Spleen (tissue), 11 donors: Measurements from ENCODE around the gene CUTA. TPM values are rescaled to one million over a fixed set of nuclear protein-coding genes. Genes with fewer than 3 reads are reported as not detected.

Experiments
- DNase-seq: peaks from one replicate; pipeline ENCODE4 v3.0.0-alpha.2; 2020
- H3K27ac ChIP-seq, 8 donors: fragments of 200-600 bp; sonication (generic) in 7 of 8; 1 replicate in 4 of 8; 2 replicates in 4 of 8; pipeline versions ENCODE4 v1.5.0 to v1.8.0; 2016 to 2021; ENCODE audit warnings: inconsistent platforms in 4 of 8, mild to moderate bottlenecking in 4 of 8, moderate library complexity in 1 of 8
- H3K27me3 ChIP-seq, 7 donors: fragments of 200-600 bp; sonication (generic) in 6 of 7; replicated peaks in 1 of 7; 1 replicate in 4 of 7; 2 replicates in 3 of 7; pipeline versions ENCODE4 v1.5.0 to v1.8.0; 2016 to 2021; ENCODE audit warnings: inconsistent platforms in 3 of 7, mild to moderate bottlenecking in 1 of 7
- H3K36me3 ChIP-seq, 6 donors: fragments of 200-600 bp; sonication (generic) in 5 of 6; 1 replicate in 4 of 6; 2 replicates in 2 of 6; pipeline versions ENCODE4 v1.5.0 to v1.8.0; 2016 to 2021; ENCODE audit warnings: inconsistent platforms in 2 of 6
- H3K4me1 ChIP-seq, 6 donors: fragments of 200-600 bp; sonication (generic) in 5 of 6; 1 replicate in 3 of 6; 2 replicates in 3 of 6; pipeline versions ENCODE4 v1.5.0 to v1.8.0; 2016 to 2021; ENCODE audit warnings: inconsistent platforms in 3 of 6
- H3K4me3 ChIP-seq, 8 donors: fragments of 200-600 bp; sonication (generic) in 7 of 8; 1 replicate in 4 of 8; 2 replicates in 4 of 8; pipeline versions ENCODE4 v1.5.0 to v1.8.0; 2016 to 2021; ENCODE audit warnings: inconsistent platforms in 4 of 8, mild to moderate bottlenecking in 4 of 8, moderate library complexity in 2 of 8
- H3K9me3 ChIP-seq, 8 donors: fragments of 200-600 bp; sonication (generic) in 7 of 8; 1 replicate in 4 of 8; 2 replicates in 4 of 8; pipeline versions ENCODE4 v1.5.0 to v1.8.0; 2016 to 2021; ENCODE audit warnings: inconsistent platforms in 4 of 8
- CTCF ChIP-seq, 11 experiments: fragments of 200-600 bp in 7 of 11; fragments of 450-650 bp in 4 of 11; sonication (generic) in 4 of 11; IDR thresholded peaks in 8 of 11; conservative IDR thresholded peaks in 3 of 11; 1 replicate in 7 of 11; 2 replicates in 4 of 11; pipeline versions ENCODE4 v1.4.0 to v1.8.0; 2016 to 2021; ENCODE audit warnings: antibody characterized with exemption in 11 of 11, inconsistent platforms in 4 of 11, mild to moderate bottlenecking in 1 of 11
- POLR2A ChIP-seq, 3 donors: fragments of 450-650 bp; IDR thresholded peaks; one replicate each; pipeline ENCODE4 v1.5.1; 2017; ENCODE audit warnings: antibody characterized with exemption in 3 of 3, mild to moderate bottlenecking in 1 of 3
- POLR2AphosphoS5 ChIP-seq, 3 donors: sonication (generic); formaldehyde crosslinking; IDR thresholded peaks; one replicate each; pipeline ENCODE4 v1.5.1; 2017; ENCODE audit warnings: antibody characterized with exemption in 3 of 3
- WGBS, 5 donors: extraction: QIAGEN DNeasy Blood & Tissue Kit in 3 of 5; methylation state at CpG; one replicate each; pipeline versions ENCODE4 v1.1.5 to v1.1.7; 2013 to 2018; 5-methylcytosine and 5-hydroxymethylcytosine counted together
- intact Hi-C: fragments of 100-400 bp; cut with DNase I; formaldehyde crosslinking; loops from one replicate; pipeline ENCODE4 v1.15.0; 2023; ENCODE audit warnings: low total_unique reads
- polyA plus RNA-seq, 3 donors: library from polyadenylated mRNA; stranded (reverse); fragments of 200-250 nt; gene quantifications; one replicate each; pipeline ENCODE4 v1.2.1, GENCODE V29; 2013
- total RNA-seq, 7 donors: library from RNA; depleted of rRNA in 3 of 7; stranded (reverse); fragments of >200 nt in 3 of 7; fragmentation: NEBNext Ultra II Directional in 4 of 7; extraction: Animal tissue kit (Norgen Biotek cat#: 25700) in 4 of 7; gene quantifications; one replicate each; pipeline versions ENCODE4 v1.1.0 to v1.2.1, GENCODE V29; 2016 to 2021
- donor health status: healthy with polysubstance abuse.
- donor health status: DM: no; HTN: no; CAD: no; lungs with moderate emphysema.
- donor health status: DM: no; HTN: no; CAD: no.
- donor health status: Bipolar disorder and iron deficiency.
- donor health status: healthy.
- donor health status: DM: no; HTN: no; CAD: no.
- donor health status: DM: yes; HTN: yes; CAD: no.

The CUTA gene
- total and polyA plus RNA-seq, 10 donors: 113 to 225 (median 137) TPM

DNA sequence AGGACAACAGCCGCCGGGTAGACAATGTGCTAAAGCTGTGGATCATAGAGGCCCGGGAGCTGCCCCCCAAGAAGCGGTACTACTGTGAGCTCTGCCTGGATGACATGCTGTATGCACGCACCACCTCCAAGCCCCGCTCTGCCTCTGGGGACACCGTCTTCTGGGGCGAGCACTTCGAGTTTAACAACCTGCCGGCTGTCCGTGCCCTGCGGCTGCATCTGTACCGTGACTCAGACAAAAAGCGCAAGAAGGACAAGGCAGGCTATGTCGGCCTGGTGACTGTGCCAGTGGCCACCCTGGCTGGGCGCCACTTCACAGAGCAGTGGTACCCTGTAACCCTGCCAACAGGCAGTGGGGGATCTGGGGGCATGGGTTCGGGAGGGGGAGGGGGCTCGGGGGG, 19.8 kb upstream of the CUTA start:
- no peak for DNase-seq
- TF ChIP-seq POLR2AphosphoS5 (IDR thresholded peaks at IDR 0.05) (no peak), POLR2A (IDR thresholded peaks at IDR 0.05) (no peak), CTCF (IDR thresholded peaks at IDR 0.05 in 8 of 11, conservative IDR thresholded peaks at IDR 0.05 in 3 of 11) (no peak)
- H3K9me3 ChIP-seq: no peaks in the 10 kb centered on the region
- WGBS, 5 donors: 94 to 97% (median 95%) methylated on average over 17 to 18 of the region's 18 CpGs
- H3K4me3 ChIP-seq: no peak overlapping the region
- intact Hi-C loops: loop anchor here (10.0 kb wide), 1 partner anchor 137 kb away; no protein-coding TSS in a partner anchor
- H3K27ac ChIP-seq: no peak overlapping the region
- H3K4me1 ChIP-seq: peaks cover 0 to 16% (median 7%) of the 10 kb centered on the region in 6 donors
- H3K27me3 ChIP-seq: no peaks in the 10 kb centered on the region
- H3K36me3 ChIP-seq: peaks cover 0 to 76% (median 40%) of the 10 kb centered on the region in 6 donors

DNA sequence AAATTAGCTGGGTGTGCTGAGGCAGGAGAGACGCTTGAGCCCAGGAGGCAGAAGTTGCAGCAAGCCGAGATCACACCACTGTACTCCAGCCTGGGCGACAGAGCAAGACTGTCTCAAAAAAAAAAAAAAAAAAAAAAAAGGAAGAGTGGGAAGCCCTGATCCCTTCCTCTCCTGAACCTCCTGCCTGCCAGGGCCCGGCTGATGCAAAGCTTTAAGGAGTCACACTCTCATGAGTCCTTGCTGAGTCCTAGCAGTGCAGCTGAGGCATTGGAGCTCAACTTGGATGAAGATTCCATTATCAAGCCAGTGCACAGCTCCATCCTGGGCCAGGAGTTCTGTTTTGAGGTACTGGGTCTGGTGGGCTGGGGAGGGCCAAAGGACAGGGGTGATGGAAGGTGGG, 17.1 kb upstream of the CUTA start:
- Histone ChIP-seq H3K9me3 (no peaks in the 10 kb centered on the region), H3K36me3 (peaks cover 0 to 49% (median 32%) of the 10 kb centered on the region in 6 donors), H3K4me1 (peaks cover 18 to 43% (median 34%) of the 10 kb centered on the region in 6 donors), H3K27ac (no peak overlapping the region), H3K27me3 (no peaks in the 10 kb centered on the region), H3K4me3 (no peak overlapping the region)
- TF ChIP-seq CTCF (IDR thresholded peaks at IDR 0.05 in 8 of 11, conservative IDR thresholded peaks at IDR 0.05 in 3 of 11) (no peak), POLR2A (IDR thresholded peaks at IDR 0.05) (no peak), POLR2AphosphoS5 (IDR thresholded peaks at IDR 0.05) (no peak)
- no peak for DNase-seq
- intact Hi-C loops: loop anchor here (10.0 kb wide), 1 partner anchor 140 kb away; no protein-coding TSS in a partner anchor
- 80 to 95% (median 90%) methylated on average over 3 to 4 of the region's 4 CpGs for WGBS, 5 donors

GRCh38 chr6:33433544-33434191, 15.8 kb upstream of the CUTA start:
- Histone ChIP-seq H3K27ac (no peak overlapping the region), H3K9me3 (no peaks in the 10 kb centered on the region), H3K4me3 (no peak overlapping the region), H3K4me1 (peaks cover 22 to 56% (median 47%) of the 10 kb centered on the region in 6 donors), H3K27me3 (no peaks in the 10 kb centered on the region), H3K36me3 (peaks cover 0 to 39% (median 30%) of the 10 kb centered on the region in 6 donors)
- DNase-seq: no peak
- WGBS, 5 donors: 31 to 60% (median 38%) methylated on average over 7 to 16 of the region's 17 CpGs
- TF ChIP-seq CTCF (IDR thresholded peaks at IDR 0.05 in 8 of 11, conservative IDR thresholded peaks at IDR 0.05 in 3 of 11) (no peak), POLR2AphosphoS5 (IDR thresholded peaks at IDR 0.05) (no peak), POLR2A (IDR thresholded peaks at IDR 0.05) (no peak)
- intact Hi-C loops: loop anchor here (10.0 kb wide), 1 partner anchor 141 kb away; no protein-coding TSS in a partner anchor

DNA sequence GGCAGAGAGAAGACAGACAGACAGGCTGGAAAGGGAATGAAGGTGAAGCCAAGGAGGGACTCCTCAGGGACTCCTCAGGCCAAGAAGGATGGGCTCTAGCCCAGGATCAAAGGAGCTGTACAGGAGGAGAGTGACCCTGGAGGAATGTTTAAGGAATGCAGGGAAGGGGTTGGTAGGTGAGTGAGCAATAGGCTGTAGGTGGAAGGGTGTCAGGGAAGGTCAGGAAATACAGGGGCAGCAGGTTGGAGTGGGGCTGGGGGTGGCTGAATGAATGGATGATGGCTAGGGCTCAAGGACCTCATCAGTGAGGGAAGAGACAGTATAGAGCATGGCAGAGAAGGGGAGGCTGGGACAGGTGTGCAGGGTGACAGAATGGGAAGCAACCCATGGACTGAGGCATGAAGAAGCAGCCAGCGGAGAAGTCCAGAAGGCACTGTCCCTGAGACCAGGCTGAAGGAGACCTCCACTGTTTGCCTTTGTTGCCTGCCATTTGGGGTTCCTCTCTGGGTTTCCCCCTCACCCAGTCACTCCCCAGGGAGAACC, 15.2 kb upstream of the CUTA start:
- Histone ChIP-seq H3K4me3 (no peak overlapping the region), H3K4me1 (peaks cover 26 to 61% (median 53%) of the 10 kb centered on the region in 6 donors), H3K27ac (no peak overlapping the region), H3K36me3 (peaks cover 0 to 33% (median 27%) of the 10 kb centered on the region in 6 donors), H3K9me3 (no peaks in the 10 kb centered on the region), H3K27me3 (no peaks in the 10 kb centered on the region)
- intact Hi-C loops: loop anchor here (10.0 kb wide), 1 partner anchor 142 kb away; no protein-coding TSS in a partner anchor
- TF ChIP-seq POLR2A (IDR thresholded peaks at IDR 0.05): no peak
- TF ChIP-seq POLR2AphosphoS5 (IDR thresholded peaks at IDR 0.05): no peak
- TF ChIP-seq CTCF (IDR thresholded peaks at IDR 0.05 in 8 of 11, conservative IDR thresholded peaks at IDR 0.05 in 3 of 11): no peak
- DNase-seq: no peak
- 82 to 100% (median 92%) methylated on average over 1 of the region's 1 CpG for WGBS, 5 donors
